ENCODE results near the gene BSDC1. TPM values are rescaled to one million over a fixed set of nuclear protein-coding genes. Genes with fewer than 3 reads are reported as not detected.

Gene BSDC1
- total and polyA plus RNA-seq, 2 of the 13 experiments (the other 11 are each of a cell fraction or from before 2014, with no cell fraction given), result 40.3 to 64.2 TPM

DNA sequence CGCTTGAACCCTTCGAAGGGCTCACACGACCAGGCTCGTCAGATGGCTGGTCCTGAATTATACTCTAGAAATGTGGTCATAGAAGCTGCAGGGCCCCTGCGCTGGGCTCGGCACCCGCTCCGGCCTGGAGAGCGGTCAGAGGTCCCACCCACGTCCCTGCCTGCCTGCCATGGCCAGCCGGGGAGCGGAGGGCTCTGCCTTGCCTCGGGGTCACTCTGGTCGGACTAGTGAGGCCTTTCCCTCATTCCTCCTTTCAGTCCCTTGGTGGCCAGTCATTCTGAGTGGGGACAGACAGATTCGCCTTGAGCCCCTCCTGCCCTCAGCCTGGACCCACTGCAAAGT is 57.7 kb downstream of the BSDC1 start (continued):
- TF ChIP-seq, protein P1, sequence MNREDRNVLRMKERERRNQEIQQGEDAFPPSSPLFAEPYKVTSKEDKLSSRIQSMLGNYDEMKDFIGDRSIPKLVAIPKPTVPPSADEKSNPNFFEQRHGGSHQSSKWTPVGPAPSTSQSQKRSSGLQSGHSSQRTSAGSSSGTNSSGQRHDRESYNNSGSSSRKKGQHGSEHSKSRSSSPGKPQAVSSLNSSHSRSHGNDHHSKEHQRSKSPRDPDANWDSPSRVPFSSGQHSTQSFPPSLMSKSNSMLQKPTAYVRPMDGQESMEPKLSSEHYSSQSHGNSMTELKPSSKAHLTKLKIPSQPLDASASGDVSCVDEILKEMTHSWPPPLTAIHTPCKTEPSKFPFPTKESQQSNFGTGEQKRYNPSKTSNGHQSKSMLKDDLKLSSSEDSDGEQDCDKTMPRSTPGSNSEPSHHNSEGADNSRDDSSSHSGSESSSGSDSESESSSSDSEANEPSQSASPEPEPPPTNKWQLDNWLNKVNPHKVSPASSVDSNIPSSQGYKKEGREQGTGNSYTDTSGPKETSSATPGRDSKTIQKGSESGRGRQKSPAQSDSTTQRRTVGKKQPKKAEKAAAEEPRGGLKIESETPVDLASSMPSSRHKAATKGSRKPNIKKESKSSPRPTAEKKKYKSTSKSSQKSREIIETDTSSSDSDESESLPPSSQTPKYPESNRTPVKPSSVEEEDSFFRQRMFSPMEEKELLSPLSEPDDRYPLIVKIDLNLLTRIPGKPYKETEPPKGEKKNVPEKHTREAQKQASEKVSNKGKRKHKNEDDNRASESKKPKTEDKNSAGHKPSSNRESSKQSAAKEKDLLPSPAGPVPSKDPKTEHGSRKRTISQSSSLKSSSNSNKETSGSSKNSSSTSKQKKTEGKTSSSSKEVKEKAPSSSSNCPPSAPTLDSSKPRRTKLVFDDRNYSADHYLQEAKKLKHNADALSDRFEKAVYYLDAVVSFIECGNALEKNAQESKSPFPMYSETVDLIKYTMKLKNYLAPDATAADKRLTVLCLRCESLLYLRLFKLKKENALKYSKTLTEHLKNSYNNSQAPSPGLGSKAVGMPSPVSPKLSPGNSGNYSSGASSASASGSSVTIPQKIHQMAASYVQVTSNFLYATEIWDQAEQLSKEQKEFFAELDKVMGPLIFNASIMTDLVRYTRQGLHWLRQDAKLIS (CRISPR knock-in tag; IDR thresholded peaks at IDR 0.05), result no peak
- TF ChIP-seq, protein P2, sequence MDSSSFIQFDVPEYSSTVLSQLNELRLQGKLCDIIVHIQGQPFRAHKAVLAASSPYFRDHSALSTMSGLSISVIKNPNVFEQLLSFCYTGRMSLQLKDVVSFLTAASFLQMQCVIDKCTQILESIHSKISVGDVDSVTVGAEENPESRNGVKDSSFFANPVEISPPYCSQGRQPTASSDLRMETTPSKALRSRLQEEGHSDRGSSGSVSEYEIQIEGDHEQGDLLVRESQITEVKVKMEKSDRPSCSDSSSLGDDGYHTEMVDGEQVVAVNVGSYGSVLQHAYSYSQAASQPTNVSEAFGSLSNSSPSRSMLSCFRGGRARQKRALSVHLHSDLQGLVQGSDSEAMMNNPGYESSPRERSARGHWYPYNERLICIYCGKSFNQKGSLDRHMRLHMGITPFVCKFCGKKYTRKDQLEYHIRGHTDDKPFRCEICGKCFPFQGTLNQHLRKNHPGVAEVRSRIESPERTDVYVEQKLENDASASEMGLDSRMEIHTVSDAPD (CRISPR knock-in tag; IDR thresholded peaks at IDR 0.05), result no peak
- TF ChIP-seq ZNF737 (CRISPR knock-in tag; IDR thresholded peaks at IDR 0.05; ENCODE audit: borderline replicate concordance) (no peak), ZFP90 (CRISPR knock-in tag; IDR thresholded peaks at IDR 0.05; ENCODE audit: borderline replicate concordance) (no peak), ZNF496 (CRISPR knock-in tag; IDR thresholded peaks at IDR 0.05; ENCODE audit: insufficient replicate concordance) (no peak), ZBTB38 (CRISPR knock-in tag; IDR thresholded peaks at IDR 0.05) (no peak; the same call in 1 of the 2 replicates), MLLT10 (CRISPR knock-in tag; IDR thresholded peaks at IDR 0.05) (no peak), U2AF2 (IDR thresholded peaks at IDR 0.05; ENCODE audit: low read depth, low read length) (no peak), MEF2D (CRISPR knock-in tag; IDR thresholded peaks at IDR 0.05) (no peak), ZNF234 (CRISPR knock-in tag; conservative IDR thresholded peaks at IDR 0.05) (no peak), TCF7L2 (IDR thresholded peaks at IDR 0.05; ENCODE audit: low read depth, low read length) (no peak), ZNF768 (CRISPR knock-in tag; IDR thresholded peaks at IDR 0.05) (no peak), IKZF1 (IDR thresholded peaks at IDR 0.05) (no peak)
- TF ChIP-seq, protein P3, sequence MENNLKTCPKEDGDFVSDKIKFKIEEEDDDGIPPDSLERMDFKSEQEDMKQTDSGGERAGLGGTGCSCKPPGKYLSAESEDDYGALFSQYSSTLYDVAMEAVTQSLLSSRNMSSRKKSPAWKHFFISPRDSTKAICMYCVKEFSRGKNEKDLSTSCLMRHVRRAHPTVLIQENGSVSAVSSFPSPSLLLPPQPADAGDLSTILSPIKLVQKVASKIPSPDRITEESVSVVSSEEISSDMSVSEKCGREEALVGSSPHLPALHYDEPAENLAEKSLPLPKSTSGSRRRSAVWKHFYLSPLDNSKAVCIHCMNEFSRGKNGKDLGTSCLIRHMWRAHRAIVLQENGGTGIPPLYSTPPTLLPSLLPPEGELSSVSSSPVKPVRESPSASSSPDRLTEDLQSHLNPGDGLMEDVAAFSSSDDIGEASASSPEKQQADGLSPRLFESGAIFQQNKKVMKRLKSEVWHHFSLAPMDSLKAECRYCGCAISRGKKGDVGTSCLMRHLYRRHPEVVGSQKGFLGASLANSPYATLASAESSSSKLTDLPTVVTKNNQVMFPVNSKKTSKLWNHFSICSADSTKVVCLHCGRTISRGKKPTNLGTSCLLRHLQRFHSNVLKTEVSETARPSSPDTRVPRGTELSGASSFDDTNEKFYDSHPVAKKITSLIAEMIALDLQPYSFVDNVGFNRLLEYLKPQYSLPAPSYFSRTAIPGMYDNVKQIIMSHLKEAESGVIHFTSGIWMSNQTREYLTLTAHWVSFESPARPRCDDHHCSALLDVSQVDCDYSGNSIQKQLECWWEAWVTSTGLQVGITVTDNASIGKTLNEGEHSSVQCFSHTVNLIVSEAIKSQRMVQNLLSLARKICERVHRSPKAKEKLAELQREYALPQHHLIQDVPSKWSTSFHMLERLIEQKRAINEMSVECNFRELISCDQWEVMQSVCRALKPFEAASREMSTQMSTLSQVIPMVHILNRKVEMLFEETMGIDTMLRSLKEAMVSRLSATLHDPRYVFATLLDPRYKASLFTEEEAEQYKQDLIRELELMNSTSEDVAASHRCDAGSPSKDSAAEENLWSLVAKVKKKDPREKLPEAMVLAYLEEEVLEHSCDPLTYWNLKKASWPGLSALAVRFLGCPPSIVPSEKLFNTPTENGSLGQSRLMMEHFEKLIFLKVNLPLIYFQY (CRISPR knock-in tag; IDR thresholded peaks at IDR 0.05; ENCODE audit: borderline replicate concordance), result no peak
- TF ChIP-seq, protein P4, sequence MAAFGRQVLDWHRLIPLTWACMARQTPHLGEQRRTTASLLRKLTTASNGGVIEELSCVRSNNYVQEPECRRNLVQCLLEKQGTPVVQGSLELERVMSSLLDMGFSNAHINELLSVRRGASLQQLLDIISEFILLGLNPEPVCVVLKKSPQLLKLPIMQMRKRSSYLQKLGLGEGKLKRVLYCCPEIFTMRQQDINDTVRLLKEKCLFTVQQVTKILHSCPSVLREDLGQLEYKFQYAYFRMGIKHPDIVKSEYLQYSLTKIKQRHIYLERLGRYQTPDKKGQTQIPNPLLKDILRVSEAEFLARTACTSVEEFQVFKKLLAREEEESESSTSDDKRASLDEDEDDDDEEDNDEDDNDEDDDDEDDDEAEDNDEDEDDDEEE (CRISPR knock-in tag; IDR thresholded peaks at IDR 0.05), result no peak
- TF ChIP-seq, protein P5, sequence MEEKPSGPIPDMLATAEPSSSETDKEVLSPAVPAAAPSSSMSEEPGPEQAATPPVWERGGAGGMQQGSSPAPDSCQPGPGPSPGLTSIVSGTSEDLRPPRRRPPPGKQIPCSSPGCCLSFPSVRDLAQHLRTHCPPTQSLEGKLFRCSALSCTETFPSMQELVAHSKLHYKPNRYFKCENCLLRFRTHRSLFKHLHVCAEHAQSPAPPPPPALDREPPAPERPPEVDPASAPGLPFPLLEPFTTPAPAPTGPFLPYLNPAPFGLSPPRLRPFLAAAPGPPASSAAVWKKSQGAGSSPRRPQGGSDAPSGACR (CRISPR knock-in tag; IDR thresholded peaks at IDR 0.05), result no peak
- TF ChIP-seq, protein P6, sequence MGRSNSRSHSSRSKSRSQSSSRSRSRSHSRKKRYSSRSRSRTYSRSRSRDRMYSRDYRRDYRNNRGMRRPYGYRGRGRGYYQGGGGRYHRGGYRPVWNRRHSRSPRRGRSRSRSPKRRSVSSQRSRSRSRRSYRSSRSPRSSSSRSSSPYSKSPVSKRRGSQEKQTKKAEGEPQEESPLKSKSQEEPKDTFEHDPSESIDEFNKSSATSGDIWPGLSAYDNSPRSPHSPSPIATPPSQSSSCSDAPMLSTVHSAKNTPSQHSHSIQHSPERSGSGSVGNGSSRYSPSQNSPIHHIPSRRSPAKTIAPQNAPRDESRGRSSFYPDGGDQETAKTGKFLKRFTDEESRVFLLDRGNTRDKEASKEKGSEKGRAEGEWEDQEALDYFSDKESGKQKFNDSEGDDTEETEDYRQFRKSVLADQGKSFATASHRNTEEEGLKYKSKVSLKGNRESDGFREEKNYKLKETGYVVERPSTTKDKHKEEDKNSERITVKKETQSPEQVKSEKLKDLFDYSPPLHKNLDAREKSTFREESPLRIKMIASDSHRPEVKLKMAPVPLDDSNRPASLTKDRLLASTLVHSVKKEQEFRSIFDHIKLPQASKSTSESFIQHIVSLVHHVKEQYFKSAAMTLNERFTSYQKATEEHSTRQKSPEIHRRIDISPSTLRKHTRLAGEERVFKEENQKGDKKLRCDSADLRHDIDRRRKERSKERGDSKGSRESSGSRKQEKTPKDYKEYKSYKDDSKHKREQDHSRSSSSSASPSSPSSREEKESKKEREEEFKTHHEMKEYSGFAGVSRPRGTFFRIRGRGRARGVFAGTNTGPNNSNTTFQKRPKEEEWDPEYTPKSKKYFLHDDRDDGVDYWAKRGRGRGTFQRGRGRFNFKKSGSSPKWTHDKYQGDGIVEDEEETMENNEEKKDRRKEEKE (IDR thresholded peaks at IDR 0.05), result no peak

Data from HepG2 (cell line).